SK-N-SH treated with all-trans-retinoic acid at 6 μM for 48 hours (cell line): ENCODE measurements around the gene KIF6.

Experiments used
- ATAC-seq: fragments of 200-7000 bp; cut with Tn5 transposase; 3 replicates; pipeline ENCODE4 v1.9.1; 2020; ENCODE audit warnings: mild to moderate bottlenecking, moderate library complexity
- ARNTL ChIP-seq: fragments of 450-650 bp; formaldehyde crosslinking; IDR thresholded peaks from 2 replicates; pipeline ENCODE4 v1.5.0; 2020; ENCODE audit warnings: low read depth, mild to moderate bottlenecking, moderate library complexity, borderline replicate concordance
- BACH2 ChIP-seq: fragments of 250-450 bp; sonication (Bioruptor Pico); IDR thresholded peaks from 2 replicates; pipeline ENCODE4 v1.9.0; 2021; ENCODE audit warnings: mild to moderate bottlenecking, borderline replicate concordance
- ESRRG ChIP-seq: fragments of 250-450 bp; sonication (Bioruptor Pico); IDR thresholded peaks from 2 replicates; pipeline ENCODE4 v1.6.1; 2021; ENCODE audit warnings: mild to moderate bottlenecking
- GLIS3 ChIP-seq: fragments of 250-450 bp; sonication (Bioruptor Pico); IDR thresholded peaks from 2 replicates; pipeline ENCODE4 v1.5.0; 2020; ENCODE audit warnings: mild to moderate bottlenecking, moderate library complexity
- ISL1 ChIP-seq: fragments of 250-450 bp; sonication (Bioruptor Pico); IDR thresholded peaks from 2 replicates; pipeline ENCODE4 v2.1.2; 2022; ENCODE audit warnings: mild to moderate bottlenecking, moderate library complexity
- OSR1 ChIP-seq: fragments of 250-450 bp; sonication (Bioruptor Pico); IDR thresholded peaks from 2 replicates; pipeline ENCODE4 v1.8.0; 2022; ENCODE audit warnings: moderate library complexity, mild to moderate bottlenecking, inconsistent platforms
- PPARA ChIP-seq: fragments of 250-450 bp; sonication (Bioruptor Pico); IDR thresholded peaks from 2 replicates; pipeline ENCODE4 v1.5.0; 2020; ENCODE audit warnings: mild to moderate bottlenecking, borderline replicate concordance
- RARB ChIP-seq: fragments of 250-450 bp; sonication (Bioruptor Pico); IDR thresholded peaks from 2 replicates; pipeline ENCODE4 v1.8.0; 2021; ENCODE audit warnings: mild to moderate bottlenecking, moderate library complexity
- TOX ChIP-seq: fragments of 250-450 bp; sonication (Bioruptor Pico); IDR thresholded peaks from 2 replicates; pipeline ENCODE4 v1.8.0; 2021; ENCODE audit warnings: mild to moderate bottlenecking, moderate library complexity, borderline replicate concordance
- ZC3H10 ChIP-seq: fragments of 250-450 bp; sonication (Bioruptor Pico); IDR thresholded peaks from 2 replicates; pipeline ENCODE4 v1.5.1; 2021; ENCODE audit warnings: mild to moderate bottlenecking, moderate library complexity
- ZFP3 ChIP-seq: fragments of 250-450 bp; sonication (Bioruptor Pico); IDR thresholded peaks from 2 replicates; pipeline ENCODE4 v1.5.0; 2020; ENCODE audit warnings: mild to moderate bottlenecking, moderate library complexity
- ZNF565 ChIP-seq: fragments of 450-650 bp; formaldehyde crosslinking; conservative IDR thresholded peaks from 2 replicates; pipeline ENCODE4 v1.5.0; 2020; ENCODE audit warnings: low read depth, mild to moderate bottlenecking, moderate library complexity
- ZNF8 ChIP-seq: fragments of 450-650 bp; formaldehyde crosslinking; IDR thresholded peaks from 2 replicates; pipeline ENCODE4 v1.5.0; 2020; ENCODE audit warnings: mild to moderate bottlenecking, moderate library complexity
- TF ChIP-seq, protein P1 (sequence below): fragments of 250-450 bp; sonication (Bioruptor Pico); IDR thresholded peaks from 2 replicates; pipeline ENCODE4 v1.5.1; 2021; ENCODE audit warnings: mild to moderate bottlenecking, moderate library complexity
- TF ChIP-seq, protein P2 (sequence below): fragments of 250-450 bp; sonication (Bioruptor Pico); IDR thresholded peaks from 2 replicates; pipeline ENCODE4 v1.8.0; 2020; ENCODE audit warnings: mild to moderate bottlenecking, moderate library complexity, borderline replicate concordance
- TF ChIP-seq, protein P3 (sequence below): fragments of 250-450 bp; sonication (Bioruptor Pico); IDR thresholded peaks from 2 replicates; pipeline ENCODE4 v1.8.0; 2021; ENCODE audit warnings: low read depth, mild to moderate bottlenecking, moderate library complexity, borderline replicate concordance
- TF ChIP-seq, protein P4 (sequence below): fragments of 250-450 bp; sonication (Bioruptor Pico); IDR thresholded peaks from 2 replicates; pipeline ENCODE4 v1.5.0; 2020; ENCODE audit warnings: mild to moderate bottlenecking, moderate library complexity

Gene KIF6

DNA sequence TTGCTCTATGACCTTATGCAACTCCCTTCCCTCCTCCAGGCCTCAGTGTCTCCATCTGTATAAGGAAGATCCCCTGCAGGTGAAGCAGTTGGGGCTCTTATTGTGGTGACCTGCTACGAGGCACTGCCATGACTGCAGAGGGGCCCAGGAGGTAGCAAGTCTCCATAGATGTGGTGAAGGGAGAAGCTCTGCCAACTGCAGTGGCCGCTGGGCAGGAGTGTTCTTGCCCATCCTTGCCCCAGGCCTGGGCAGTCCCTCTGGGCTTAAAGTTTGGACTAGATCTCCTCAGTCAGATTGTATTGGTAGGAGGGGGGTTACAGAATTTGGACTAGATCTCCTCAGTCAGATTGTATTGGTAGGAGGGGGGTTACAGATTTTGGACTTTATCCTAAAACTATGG, 423.2 kb downstream of the KIF6 start:
- ATAC-seq = no peak
- TF ChIP-seq, protein P1, sequence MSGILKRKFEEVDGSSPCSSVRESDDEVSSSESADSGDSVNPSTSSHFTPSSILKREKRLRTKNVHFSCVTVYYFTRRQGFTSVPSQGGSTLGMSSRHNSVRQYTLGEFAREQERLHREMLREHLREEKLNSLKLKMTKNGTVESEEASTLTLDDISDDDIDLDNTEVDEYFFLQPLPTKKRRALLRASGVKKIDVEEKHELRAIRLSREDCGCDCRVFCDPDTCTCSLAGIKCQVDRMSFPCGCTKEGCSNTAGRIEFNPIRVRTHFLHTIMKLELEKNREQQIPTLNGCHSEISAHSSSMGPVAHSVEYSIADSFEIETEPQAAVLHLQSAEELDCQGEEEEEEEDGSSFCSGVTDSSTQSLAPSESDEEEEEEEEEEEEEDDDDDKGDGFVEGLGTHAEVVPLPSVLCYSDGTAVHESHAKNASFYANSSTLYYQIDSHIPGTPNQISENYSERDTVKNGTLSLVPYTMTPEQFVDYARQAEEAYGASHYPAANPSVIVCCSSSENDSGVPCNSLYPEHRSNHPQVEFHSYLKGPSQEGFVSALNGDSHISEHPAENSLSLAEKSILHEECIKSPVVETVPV (CRISPR knock-in tag) = no peak
- TF ChIP-seq, protein P2, sequence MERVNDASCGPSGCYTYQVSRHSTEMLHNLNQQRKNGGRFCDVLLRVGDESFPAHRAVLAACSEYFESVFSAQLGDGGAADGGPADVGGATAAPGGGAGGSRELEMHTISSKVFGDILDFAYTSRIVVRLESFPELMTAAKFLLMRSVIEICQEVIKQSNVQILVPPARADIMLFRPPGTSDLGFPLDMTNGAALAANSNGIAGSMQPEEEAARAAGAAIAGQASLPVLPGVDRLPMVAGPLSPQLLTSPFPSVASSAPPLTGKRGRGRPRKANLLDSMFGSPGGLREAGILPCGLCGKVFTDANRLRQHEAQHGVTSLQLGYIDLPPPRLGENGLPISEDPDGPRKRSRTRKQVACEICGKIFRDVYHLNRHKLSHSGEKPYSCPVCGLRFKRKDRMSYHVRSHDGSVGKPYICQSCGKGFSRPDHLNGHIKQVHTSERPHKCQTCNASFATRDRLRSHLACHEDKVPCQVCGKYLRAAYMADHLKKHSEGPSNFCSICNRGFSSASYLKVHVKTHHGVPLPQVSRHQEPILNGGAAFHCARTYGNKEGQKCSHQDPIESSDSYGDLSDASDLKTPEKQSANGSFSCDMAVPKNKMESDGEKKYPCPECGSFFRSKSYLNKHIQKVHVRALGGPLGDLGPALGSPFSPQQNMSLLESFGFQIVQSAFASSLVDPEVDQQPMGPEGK (CRISPR knock-in tag) = no peak
- TF ChIP-seq, protein P3, sequence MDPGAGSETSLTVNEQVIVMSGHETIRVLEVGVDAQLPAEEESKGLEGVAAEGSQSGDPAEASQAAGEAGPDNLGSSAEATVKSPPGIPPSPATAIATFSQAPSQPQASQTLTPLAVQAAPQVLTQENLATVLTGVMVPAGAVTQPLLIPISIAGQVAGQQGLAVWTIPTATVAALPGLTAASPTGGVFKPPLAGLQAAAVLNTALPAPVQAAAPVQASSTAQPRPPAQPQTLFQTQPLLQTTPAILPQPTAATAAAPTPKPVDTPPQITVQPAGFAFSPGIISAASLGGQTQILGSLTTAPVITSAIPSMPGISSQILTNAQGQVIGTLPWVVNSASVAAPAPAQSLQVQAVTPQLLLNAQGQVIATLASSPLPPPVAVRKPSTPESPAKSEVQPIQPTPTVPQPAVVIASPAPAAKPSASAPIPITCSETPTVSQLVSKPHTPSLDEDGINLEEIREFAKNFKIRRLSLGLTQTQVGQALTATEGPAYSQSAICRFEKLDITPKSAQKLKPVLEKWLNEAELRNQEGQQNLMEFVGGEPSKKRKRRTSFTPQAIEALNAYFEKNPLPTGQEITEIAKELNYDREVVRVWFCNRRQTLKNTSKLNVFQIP = no peak
- no peak for TF ChIP-seq TOX
- TF ChIP-seq OSR1 = no peak
- TF ChIP-seq BACH2 (CRISPR knock-in tag) = no peak
- no peak for TF ChIP-seq ZFP3 (CRISPR knock-in tag)
- TF ChIP-seq PPARA = no peak
- no peak for TF ChIP-seq ZNF8
- no peak for TF ChIP-seq RARB
- no peak for TF ChIP-seq GLIS3
- TF ChIP-seq ZNF565 (CRISPR knock-in tag) = no peak
- TF ChIP-seq ZC3H10 = no peak
- TF ChIP-seq ESRRG = no peak
- TF ChIP-seq, protein P4, sequence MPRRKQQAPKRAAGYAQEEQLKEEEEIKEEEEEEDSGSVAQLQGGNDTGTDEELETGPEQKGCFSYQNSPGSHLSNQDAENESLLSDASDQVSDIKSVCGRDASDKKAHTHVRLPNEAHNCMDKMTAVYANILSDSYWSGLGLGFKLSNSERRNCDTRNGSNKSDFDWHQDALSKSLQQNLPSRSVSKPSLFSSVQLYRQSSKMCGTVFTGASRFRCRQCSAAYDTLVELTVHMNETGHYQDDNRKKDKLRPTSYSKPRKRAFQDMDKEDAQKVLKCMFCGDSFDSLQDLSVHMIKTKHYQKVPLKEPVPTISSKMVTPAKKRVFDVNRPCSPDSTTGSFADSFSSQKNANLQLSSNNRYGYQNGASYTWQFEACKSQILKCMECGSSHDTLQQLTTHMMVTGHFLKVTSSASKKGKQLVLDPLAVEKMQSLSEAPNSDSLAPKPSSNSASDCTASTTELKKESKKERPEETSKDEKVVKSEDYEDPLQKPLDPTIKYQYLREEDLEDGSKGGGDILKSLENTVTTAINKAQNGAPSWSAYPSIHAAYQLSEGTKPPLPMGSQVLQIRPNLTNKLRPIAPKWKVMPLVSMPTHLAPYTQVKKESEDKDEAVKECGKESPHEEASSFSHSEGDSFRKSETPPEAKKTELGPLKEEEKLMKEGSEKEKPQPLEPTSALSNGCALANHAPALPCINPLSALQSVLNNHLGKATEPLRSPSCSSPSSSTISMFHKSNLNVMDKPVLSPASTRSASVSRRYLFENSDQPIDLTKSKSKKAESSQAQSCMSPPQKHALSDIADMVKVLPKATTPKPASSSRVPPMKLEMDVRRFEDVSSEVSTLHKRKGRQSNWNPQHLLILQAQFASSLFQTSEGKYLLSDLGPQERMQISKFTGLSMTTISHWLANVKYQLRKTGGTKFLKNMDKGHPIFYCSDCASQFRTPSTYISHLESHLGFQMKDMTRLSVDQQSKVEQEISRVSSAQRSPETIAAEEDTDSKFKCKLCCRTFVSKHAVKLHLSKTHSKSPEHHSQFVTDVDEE (CRISPR knock-in tag) = no peak
- TF ChIP-seq, all 23 proteins: peak for 0

DNA sequence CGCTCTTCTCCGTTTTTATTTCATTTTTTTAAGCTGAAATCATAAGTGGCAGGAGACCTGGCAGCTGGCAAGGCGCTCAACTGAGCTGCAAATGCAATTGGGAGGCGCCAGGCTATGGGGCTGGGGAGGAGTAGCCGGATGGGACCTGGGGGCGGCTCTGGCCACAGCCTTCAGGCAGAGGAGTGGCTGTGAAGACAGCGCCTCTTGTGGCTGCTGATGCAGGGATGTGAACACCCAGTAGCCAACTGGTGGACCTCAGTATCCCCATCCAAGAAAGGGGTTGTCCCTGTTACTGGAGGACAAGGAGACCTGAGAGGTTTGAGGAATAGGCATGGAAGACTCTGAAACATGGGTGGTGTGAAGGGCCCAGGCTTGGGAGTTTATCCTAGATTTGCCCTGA, 423.6 kb downstream of the KIF6 start:
- no peak for ATAC-seq
- TF ChIP-seq, protein P4 (CRISPR knock-in tag) = no peak
- TF ChIP-seq ISL1 (CRISPR knock-in tag) (no peak), GLIS3 (no peak), OSR1 (no peak)
- TF ChIP-seq, protein P3 = no peak

DNA sequence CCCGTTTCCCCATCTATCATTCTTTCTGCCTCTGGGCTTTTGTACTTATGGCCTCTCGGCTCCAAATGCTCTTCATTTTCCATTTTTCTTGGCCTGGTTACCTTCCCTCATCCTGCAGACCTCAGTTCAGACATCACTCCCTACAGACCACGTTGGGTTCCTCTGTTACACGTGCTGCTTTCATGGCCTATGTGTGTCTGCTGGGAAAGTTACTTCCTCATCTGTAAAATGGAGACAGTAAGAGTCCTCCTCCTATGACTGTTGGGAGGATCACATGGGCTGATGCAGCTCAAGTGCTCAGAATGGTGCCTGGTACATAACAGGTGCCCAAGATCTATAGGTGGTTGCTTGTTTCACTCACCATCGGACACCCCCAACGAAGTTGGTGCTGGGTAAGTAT, 424.5 kb downstream of the KIF6 start:
- no peak for ATAC-seq
- TF ChIP-seq, protein P3 = no peak
- no peak for TF ChIP-seq ARNTL (CRISPR knock-in tag)
- TF ChIP-seq TOX = no peak
- no peak for TF ChIP-seq RARB
- no peak for TF ChIP-seq ISL1 (CRISPR knock-in tag)
- TF ChIP-seq BACH2 (CRISPR knock-in tag) = no peak
- TF ChIP-seq, all 23 proteins: peak for 0
